Esophagus squamous epithelium (tissue), 5 donors: ENCODE results near the gene FTH1. TPM values are rescaled to one million over a fixed set of nuclear protein-coding genes. Genes with fewer than 3 reads are reported as not detected.
A peak's percentile ranks its signal among the peaks of the same experiment; 100 is the strongest.

Source experiments
- DNase-seq: peaks from one replicate; lab custom pipeline; 2025; lab: John Stamatoyannopoulos, UW
- H3K27ac ChIP-seq, 4 donors: fragments of 200-600 bp; sonication (generic); one replicate each; pipeline ENCODE4 v1.5.1; 2016 to 2019; ENCODE audit warnings: mild to moderate bottlenecking in 1 of 4
- H3K27me3 ChIP-seq, 4 donors: fragments of 200-600 bp; sonication (generic); 1 replicate in 3 of 4; 2 replicates in 1 of 4; pipeline versions ENCODE4 v1.5.1 to v1.6.0; 2017 to 2021; ENCODE audit warnings: antibody characterized with exemption in 1 of 4
- H3K36me3 ChIP-seq, 3 donors: fragments of 200-600 bp; sonication (generic); one replicate each; pipeline ENCODE4 v1.5.1; 2016 to 2019
- H3K4me1 ChIP-seq, 3 donors: fragments of 200-600 bp; sonication (generic); one replicate each; pipeline ENCODE4 v1.5.1; 2017 to 2019
- H3K4me3 ChIP-seq, 4 donors: fragments of 200-600 bp; sonication (generic); 1 replicate in 3 of 4; 2 replicates in 1 of 4; pipeline ENCODE4 v1.5.1; 2016 to 2019; ENCODE audit warnings: mild to moderate bottlenecking in 2 of 4, moderate library complexity in 1 of 4
- H3K9me3 ChIP-seq, 3 donors: fragments of 200-600 bp; sonication (generic); one replicate each; pipeline ENCODE4 v1.5.1; 2016 to 2019
- POLR2A ChIP-seq, 4 donors: fragments of 450-650 bp; IDR thresholded peaks; one replicate each; pipeline ENCODE4 v1.6.1; 2017; ENCODE audit warnings: antibody characterized with exemption in 4 of 4, mild to moderate bottlenecking in 4 of 4, moderate library complexity in 3 of 4
- WGBS, 2 donors: methylation state at CpG; one replicate each; pipeline ENCODE4 v1.1.5; 2018; 5-methylcytosine and 5-hydroxymethylcytosine counted together
- intact Hi-C: fragments of 100-400 bp; cut with DNase I; formaldehyde crosslinking; loops from one replicate; pipeline ENCODE4 v1.15.0; 2022
- total RNA-seq, 4 donors: library from RNA; depleted of rRNA; stranded (reverse); fragments of >200 nt; gene quantifications; one replicate each; pipeline ENCODE4 v1.1.0, GENCODE V29; 2016
- TF ChIP-seq, protein P1 (sequence below), 6 experiments: fragments of 450-650 bp in 4 of 6; fragments of 200-600 bp in 2 of 6; sonication (generic) in 2 of 6; IDR thresholded peaks; one replicate each; pipeline ENCODE4 v1.5.1; 2016 to 2019; ENCODE audit warnings: antibody characterized with exemption in 6 of 6, mild to moderate bottlenecking in 4 of 6, moderate library complexity in 4 of 6
- donor health status: DM: yes; HTN: yes; CAD: no.

FTH1 gene
- total RNA-seq, 4 donors from 2014 or later, result 716 to 1,904 (median 760) TPM

DNA sequence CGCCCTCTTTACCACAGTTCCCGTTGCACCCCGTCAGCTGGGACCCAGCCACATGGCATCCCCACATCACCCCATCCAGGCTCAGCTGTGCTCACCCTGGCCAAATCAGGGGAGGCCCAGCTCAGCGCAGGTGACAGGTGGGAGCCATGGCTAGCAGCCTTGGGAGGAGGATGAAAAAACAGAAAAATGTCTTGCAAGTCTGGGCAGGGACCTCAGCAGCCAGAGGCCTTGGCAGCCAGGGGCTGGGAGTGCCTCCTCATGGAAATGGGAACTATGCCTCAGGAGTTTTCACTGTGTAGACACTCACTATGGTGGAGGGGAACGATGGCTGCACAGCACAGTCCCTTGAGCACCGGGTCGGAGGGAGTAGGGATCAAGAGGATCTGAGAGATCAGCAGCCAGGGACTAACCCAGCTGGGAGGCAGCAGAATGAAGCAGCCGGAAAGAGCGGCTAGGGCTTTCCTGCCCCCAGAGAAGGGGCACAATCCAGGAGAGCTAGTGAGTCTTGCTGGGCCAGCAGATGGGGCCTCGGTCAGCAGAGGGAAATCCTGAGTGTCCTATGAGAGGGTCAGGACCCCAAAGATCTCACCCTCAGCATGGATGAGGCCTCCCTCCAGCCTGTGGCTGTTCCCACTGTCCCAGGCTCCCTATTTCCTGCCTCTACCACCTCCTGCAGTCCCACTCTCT is 6.2 kb upstream of the FTH1 start:
- 38 to 57% methylated on average over 3 to 8 of the region's 10 CpGs for WGBS, 2 donors
- no peaks in the 10 kb centered on the region for H3K27me3 ChIP-seq
- H3K4me1 ChIP-seq, result peaks cover 46 to 97% (median 69%) of the 10 kb centered on the region in 3 donors
- no peak for TF ChIP-seq POLR2A (IDR thresholded peaks at IDR 0.05)
- TF ChIP-seq, protein P1, sequence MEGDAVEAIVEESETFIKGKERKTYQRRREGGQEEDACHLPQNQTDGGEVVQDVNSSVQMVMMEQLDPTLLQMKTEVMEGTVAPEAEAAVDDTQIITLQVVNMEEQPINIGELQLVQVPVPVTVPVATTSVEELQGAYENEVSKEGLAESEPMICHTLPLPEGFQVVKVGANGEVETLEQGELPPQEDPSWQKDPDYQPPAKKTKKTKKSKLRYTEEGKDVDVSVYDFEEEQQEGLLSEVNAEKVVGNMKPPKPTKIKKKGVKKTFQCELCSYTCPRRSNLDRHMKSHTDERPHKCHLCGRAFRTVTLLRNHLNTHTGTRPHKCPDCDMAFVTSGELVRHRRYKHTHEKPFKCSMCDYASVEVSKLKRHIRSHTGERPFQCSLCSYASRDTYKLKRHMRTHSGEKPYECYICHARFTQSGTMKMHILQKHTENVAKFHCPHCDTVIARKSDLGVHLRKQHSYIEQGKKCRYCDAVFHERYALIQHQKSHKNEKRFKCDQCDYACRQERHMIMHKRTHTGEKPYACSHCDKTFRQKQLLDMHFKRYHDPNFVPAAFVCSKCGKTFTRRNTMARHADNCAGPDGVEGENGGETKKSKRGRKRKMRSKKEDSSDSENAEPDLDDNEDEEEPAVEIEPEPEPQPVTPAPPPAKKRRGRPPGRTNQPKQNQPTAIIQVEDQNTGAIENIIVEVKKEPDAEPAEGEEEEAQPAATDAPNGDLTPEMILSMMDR (IDR thresholded peaks at IDR 0.05), result no peak
- no peaks in the 10 kb centered on the region for H3K36me3 ChIP-seq
- H3K4me3 ChIP-seq, result peak overlapping the region in 1 of 4 donors; percentile 49
- DNase-seq, result no peak
- H3K9me3 ChIP-seq, result no peaks in the 10 kb centered on the region
- intact Hi-C loops, result loop anchor here (10.0 kb wide), 1 partner anchor 51 kb away; no protein-coding TSS in a partner anchor
- peak overlapping the region; percentile 81 to 98 (median 96) for H3K27ac ChIP-seq

GRCh38 chr11:61972672-61973475 is 5.4 kb upstream of the FTH1 start:
- Histone ChIP-seq H3K9me3 (no peaks in the 10 kb centered on the region), H3K4me3 (peak overlapping the region in 3 of 4 donors; percentile 16 to 49 (median 25)), H3K4me1 (peaks cover 40 to 97% (median 68%) of the 10 kb centered on the region in 3 donors), H3K27me3 (no peaks in the 10 kb centered on the region), H3K27ac (peak overlapping the region; percentile 81 to 98 (median 96)), H3K36me3 (no peaks in the 10 kb centered on the region)
- DNase-seq, result no peak
- TF ChIP-seq POLR2A (IDR thresholded peaks at IDR 0.05), result no peak
- TF ChIP-seq, protein P1 (IDR thresholded peaks at IDR 0.05), result no peak
- 13 to 32% methylated on average over 10 to 11 of the region's 11 CpGs for WGBS, 2 donors
- intact Hi-C loops, result loop anchor here (10.0 kb wide), 1 partner anchor 52 kb away; no protein-coding TSS in a partner anchor

GRCh38 chr11:61972112-61972671 is 4.8 kb upstream of the FTH1 start:
- H3K27me3 ChIP-seq, result no peaks in the 10 kb centered on the region
- peak overlapping the region in 3 of 4 donors; percentile 16 to 49 (median 25) for H3K4me3 ChIP-seq
- H3K36me3 ChIP-seq, result no peaks in the 10 kb centered on the region
- WGBS, 2 donors, result 8 to 11% methylated on average over 4 of the region's 7 CpGs
- no peak for DNase-seq
- H3K27ac ChIP-seq, result peak overlapping the region; percentile 81 to 98 (median 96)
- TF ChIP-seq POLR2A (IDR thresholded peaks at IDR 0.05), result no peak
- TF ChIP-seq, protein P1 (IDR thresholded peaks at IDR 0.05), result no peak
- H3K9me3 ChIP-seq, result no peaks in the 10 kb centered on the region
- intact Hi-C loops, result loop anchor here (10.0 kb wide), 1 partner anchor 53 kb away; no protein-coding TSS in a partner anchor
- H3K4me1 ChIP-seq, result peaks cover 40 to 93% (median 68%) of the 10 kb centered on the region in 3 donors

DNA sequence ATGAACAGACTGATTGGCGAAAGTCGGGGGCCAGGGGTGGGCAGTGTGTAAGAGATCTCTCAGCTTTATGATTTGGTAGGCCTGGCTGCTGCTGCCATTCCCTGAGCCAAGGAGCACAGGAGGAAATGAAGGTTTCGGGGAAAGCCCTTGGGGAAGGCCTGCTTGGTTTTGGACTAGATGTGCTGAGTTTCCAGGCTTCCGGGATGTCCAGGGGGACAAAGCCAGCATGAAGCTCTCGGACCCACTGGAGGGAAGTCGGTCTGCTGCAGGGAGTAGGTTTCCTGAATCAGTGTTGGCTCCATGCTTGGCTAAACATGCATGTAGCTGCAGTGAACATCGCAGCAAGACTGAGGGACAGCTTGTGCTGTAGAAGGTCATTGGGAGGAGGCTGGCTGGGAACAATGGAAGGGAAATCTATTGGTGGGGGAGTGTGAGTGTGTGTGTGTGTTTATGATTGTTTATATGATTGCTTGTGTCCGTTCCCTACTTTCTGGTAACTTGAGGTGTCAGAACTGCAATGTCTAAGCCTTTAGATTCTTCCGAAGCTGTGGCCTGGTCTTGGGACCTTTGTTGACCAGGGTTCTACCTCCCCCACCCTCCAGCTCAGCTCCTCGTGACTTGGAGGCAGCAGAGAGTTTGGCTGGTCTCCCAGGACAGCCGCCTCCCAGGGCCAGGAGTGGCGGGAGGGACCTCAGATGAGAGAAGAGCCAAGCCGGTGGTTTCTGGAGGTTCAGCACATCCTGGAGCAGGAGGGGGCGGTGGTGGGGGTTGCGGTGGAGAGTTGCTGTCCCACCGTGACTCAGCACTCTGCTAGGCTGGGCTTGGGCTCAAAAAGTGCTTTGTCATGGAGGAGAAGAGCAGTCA is 4.0 kb upstream of the FTH1 start:
- Histone ChIP-seq H3K27me3 (no peaks in the 10 kb centered on the region), H3K27ac (peak overlapping the region; percentile 81 to 98 (median 96)), H3K36me3 (no peaks in the 10 kb centered on the region), H3K9me3 (no peaks in the 10 kb centered on the region), H3K4me1 (peaks cover 40 to 89% (median 68%) of the 10 kb centered on the region in 3 donors), H3K4me3 (peak overlapping the region in 3 of 4 donors; percentile 16 to 49 (median 25))
- TF ChIP-seq POLR2A (IDR thresholded peaks at IDR 0.05), result peak in 2 of 4 donors; percentile 52 to 56
- TF ChIP-seq, protein P1 (IDR thresholded peaks at IDR 0.05), result no peak
- peak; percentile 70 for DNase-seq
- intact Hi-C loops, result loop anchor here (10.0 kb wide), 1 partner anchor 53 kb away; no protein-coding TSS in a partner anchor
- 11 to 21% methylated on average over 10 to 12 of the region's 16 CpGs for WGBS, 2 donors
